Right ventricle myocardium inferior (tissue), 1 donor: ENCODE measurements around the gene ARHGEF2. TPM values are rescaled to one million over a fixed set of nuclear protein-coding genes. Genes with fewer than 3 reads are reported as not detected.

Source experiments
- ATAC-seq: fragments of 200-7000 bp; cut with Tn5 transposase; one replicate; pipeline ENCODE4 v1.9.1; 2020; ENCODE audit warnings: mild to moderate bottlenecking, moderate library complexity
- DNase-seq: peaks from one replicate; pipeline ENCODE4 v3.0.0; 2021; ENCODE audit errors: missing footprints
- intact Hi-C: fragments of 100-400 bp; cut with DNase I; formaldehyde crosslinking; loops from one replicate; pipeline ENCODE4 v1.11.0; 2022
- total RNA-seq: library from RNA; stranded (reverse); fragmentation: NEBNext Ultra II Directional; extraction: Animal tissue kit (Norgen Biotek cat#: 25700); gene quantifications from one replicate; pipeline ENCODE4 v1.2.1, GENCODE V29; 2021
- donor health status: DM: no; HTN: yes; CAD: no; lungs with severe emphysema.

The ARHGEF2 gene
- total RNA-seq, 1 donor from 2014 or later: 61.8 TPM

DNA sequence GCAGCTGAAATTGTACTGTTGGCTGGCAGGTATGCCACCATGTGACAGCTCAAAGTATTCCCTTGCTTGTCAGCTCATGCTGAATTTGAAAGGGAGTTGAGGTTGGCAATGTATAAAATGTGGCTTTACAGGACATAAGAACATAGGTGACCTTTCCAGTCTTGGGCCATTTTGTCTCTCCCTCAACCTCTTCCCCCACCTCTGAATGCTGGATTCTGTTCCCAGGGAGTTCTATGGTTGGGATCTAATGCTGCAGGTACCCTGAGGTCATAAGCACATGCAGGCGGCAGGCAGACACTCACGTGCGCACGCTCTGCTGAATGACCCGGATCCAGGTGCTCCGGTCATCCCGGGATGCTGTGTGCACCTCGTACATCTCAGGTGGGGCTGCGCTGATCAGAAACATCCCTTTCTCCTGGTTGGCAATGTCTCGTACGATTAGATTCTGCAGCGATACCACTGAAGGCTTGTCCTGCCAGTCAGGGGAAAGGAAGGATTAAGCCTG lies 20.9 kb downstream of the ARHGEF2 start:
- no peak for DNase-seq
- intact Hi-C loops: loop anchor here (5.0 kb wide), 1 partner anchor 35 kb away; no protein-coding TSS in a partner anchor
- no peak for ATAC-seq

DNA sequence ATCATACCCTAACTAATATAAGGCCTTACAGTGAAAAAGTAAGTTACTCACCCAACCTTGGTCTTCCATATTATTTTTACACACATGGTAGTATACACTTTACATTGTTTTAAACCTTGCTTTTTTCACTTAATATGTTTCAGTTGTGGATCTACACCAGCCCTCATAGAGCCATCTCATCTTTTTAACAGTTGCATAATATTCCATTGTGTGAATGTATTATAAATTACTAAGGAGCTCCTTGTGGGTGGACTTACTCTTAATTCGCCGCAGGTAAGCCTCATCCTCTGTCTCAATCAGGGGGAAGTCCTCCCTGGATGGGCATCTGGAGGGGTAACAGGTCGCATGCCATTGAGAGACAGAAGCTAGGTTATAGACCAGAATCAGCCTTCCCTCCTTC lies 23.7 kb downstream of the ARHGEF2 start:
- no peak for ATAC-seq
- intact Hi-C loops: loop anchor here (5.0 kb wide), 1 partner anchor 38 kb away; no protein-coding TSS in a partner anchor
- no peak for DNase-seq

DNA sequence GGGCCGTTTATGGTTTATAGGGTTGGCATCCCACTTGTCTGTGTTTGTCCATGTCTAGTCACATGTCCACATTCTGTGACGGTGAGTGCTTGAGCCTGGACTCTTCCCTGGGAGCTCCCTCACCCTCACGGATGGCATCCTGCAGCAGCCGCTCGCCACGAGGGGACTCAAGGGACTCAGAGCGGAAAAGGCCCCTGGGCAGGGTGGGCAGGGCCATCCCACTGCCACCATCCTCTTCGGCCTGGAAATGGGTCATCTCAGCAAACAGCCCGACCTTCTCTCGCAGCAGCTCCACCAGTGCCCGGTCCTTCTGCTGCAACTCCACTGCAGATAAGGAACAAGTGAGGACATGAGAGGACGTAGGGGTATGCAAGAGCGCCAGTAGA lies 25.8 kb downstream of the ARHGEF2 start:
- DNase-seq (no peak), ATAC-seq (no peak)
- intact Hi-C loops: no loop called here

DNA sequence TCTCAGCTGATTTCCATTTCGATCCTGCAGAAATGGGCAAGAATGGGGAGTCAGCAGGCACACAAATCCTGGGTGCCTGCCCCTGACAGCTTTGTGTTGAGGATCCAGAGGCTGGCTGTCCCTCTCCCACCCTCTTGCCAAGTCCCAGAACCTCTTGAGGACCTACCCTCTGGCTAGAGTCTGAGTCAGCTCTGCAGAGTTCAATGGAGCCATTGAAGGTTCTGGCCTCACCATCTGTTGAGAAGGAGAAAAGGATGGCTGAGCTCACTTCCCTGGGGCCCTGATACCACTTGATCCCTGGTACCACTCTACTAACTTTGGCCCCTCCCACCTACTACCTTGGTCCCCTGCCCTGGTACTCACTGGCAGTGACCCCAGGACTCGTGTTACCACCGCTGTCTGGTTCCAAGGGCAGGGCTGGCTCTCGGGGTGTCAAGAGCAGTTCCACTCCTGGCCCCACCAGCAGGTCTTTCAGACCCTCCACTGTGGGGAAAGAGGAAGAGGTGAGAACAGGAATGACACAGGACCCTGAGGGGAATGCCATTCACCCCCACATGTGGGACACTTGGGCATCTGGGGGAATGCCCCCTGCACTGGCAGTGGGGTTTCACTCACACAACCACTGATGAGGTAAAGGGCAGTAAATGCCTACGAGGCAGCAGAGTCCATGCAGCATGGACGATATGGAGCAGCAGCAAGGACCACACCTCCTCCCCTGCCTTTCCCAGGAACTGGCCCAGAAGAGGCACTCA lies 26.4 kb downstream of the ARHGEF2 start:
- intact Hi-C loops: no loop called here
- ATAC-seq (no peak), DNase-seq (no peak)

DNA sequence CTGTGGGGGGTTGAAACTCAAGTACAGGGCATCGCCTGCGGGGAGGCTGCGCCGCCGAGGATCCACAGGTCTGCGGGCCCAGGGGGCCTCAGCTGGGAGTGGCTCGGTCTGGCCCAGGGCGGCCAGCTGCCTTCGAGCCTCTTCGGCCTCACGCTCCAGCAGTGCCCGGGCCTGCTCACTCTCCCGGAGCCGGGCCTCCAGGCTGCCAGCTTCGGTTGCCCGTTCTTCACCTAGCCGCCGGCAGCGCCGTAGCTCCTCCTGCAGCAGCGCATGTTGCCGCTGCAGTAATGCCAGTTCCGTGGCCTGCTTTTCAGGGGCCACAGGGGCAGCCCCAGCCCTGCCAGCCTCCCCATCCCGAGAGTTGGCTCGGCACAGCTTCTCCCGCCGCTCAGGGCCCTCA lies 27.5 kb downstream of the ARHGEF2 start:
- DNase-seq (no peak), ATAC-seq (no peak)

DNA sequence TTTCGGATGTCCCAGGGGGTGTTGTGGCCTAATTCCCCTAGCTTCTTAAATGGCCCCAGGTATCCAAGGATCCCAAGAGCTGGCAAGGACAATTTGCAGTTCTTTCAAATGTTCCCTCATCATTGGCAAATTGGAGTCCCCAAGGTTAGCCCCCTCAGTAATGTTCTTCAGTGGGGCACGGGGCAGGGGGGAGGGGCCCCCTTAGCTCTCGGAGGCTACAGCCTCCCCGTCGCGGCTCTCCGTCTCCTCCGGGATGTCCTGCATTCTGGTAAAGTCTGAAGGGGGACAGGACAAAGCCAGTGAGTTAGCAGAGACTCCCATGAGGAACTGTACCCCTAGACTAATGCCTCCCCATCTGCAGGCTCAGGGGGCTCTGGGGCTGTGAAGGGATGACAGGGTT lies 30.6 kb downstream of the ARHGEF2 start:
- intact Hi-C loops: no loop called here

More for the DNA sequence above, 27.5 kb downstream of the ARHGEF2 start:
- intact Hi-C loops: no loop called here

DNA sequence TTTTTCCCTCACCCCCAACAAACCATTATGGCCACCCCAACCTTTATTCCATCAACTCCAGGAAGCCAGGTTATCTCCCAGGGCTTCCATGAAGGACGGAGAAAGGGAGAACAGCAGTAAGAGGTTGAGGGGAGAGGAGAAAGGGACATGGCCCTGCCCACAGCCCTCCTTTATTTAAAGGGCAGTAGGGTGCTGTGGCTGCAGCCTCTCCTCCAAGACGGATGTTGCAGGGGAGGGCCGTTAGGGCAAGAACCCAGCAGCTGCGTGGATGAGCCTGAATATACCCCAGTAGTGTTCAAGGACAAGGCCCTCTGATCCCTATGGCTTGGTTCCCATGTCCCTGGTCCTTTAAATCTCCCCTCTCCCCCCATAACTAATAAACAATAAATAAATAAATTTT lies 31.1 kb downstream of the ARHGEF2 start:
- ATAC-seq: no peak
- no peak for DNase-seq
- intact Hi-C loops: no loop called here

More for the DNA sequence above, 30.6 kb downstream of the ARHGEF2 start:
- DNase-seq: no peak
- no peak for ATAC-seq

DNA sequence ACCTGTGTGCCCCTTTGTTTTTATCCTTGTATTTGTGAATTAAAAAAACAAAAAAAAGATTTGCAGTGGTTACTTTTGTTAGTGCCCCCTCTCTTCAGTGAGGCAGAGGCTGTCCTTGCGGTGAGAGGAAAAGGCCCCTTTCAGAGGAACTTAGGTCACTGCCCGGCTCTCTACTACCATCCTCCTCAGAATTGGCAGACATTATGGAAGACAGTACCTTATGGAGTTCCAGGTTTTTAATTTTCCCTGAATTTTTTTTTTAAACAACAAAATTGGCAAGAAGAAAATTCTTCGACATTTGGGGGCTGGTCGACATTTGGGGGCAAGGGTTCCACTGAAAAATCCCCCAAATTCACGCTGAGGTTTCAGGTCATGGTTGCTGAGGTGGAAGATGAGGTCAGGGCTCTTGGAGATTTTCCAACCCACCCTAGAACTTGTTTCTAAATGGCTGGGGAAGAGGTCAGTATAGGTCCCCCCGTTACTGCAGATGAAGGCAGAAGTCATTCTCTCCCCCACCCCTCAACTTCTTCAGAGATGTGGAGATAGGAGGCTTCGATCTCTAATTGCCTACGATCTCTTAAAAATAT lies 31.6 kb downstream of the ARHGEF2 start:
- no peak for ATAC-seq
- intact Hi-C loops: no loop called here
- no peak for DNase-seq

DNA sequence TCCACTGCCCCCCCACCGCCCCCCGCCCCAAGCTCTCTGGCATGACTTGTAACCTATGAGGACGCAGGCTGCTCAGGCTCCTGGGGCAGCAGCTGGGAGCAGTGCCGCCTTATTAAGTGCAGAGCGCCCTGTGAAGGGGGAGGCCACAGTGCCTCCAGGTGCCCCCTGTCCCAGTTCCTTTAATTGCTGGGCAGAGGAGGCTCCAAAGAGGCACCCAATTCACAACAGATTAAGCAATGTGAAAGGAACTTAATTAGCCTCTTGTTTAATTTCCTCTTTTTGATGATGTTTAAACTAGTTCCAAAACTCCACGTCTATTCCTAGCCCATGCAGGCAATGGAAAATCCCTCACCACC lies 33.9 kb downstream of the ARHGEF2 start:
- DNase-seq (no peak), ATAC-seq (no peak)
- intact Hi-C loops: loop anchor here (5.0 kb wide), 1 partner anchor 33 kb away; the partner anchor contains the start of gene ARHGEF2

DNA sequence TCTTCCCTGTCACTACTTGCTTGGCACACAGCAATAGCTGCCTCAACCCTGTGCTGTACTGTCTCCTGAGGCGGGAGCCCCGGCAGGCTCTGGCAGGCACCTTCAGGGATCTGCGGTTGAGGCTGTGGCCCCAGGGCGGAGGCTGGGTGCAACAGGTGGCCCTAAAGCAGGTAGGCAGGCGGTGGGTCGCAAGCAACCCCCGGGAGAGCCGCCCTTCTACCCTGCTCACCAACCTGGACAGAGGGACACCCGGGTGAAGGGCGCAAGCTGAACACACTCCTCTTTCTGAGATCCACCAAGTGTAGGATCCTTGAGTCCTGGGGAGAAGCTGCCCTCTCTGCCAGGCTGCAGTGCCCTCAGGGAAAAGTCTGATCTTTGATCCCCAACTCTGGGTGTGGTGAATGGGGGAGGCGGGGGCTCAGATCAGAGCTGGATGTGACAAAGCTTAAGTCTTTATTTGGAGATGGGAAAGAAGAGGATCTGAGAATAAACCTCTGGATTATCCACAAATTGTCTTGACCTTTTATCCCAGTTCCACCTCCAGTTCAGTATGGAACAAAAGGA lies 35.7 kb downstream of the ARHGEF2 start:
- ATAC-seq (no peak), DNase-seq (no peak)
- intact Hi-C loops: loop anchor here (5.0 kb wide), 1 partner anchor 35 kb away; the partner anchor contains the start of gene ARHGEF2

DNA sequence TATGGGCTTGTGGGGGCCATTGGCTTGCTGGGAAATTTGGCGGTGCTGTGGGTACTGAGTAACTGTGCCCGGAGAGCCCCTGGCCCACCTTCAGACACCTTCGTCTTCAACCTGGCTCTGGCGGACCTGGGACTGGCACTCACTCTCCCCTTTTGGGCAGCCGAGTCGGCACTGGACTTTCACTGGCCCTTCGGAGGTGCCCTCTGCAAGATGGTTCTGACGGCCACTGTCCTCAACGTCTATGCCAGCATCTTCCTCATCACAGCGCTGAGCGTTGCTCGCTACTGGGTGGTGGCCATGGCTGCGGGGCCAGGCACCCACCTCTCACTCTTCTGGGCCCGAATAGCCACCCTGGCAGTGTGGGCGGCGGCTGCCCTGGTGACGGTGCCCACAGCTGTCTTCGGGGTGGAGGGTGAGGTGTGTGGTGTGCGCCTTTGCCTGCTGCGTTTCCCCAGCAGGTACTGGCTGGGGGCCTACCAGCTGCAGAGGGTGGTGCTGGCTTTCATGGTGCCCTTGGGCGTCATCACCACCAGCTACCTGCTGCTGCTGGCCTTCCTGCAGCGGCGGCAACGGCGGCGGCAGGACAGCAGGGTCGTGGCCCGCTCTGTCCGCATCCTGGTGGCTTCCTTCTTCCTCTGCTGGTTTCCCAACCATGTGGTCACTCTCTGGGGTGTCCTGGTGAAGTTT lies 36.4 kb downstream of the ARHGEF2 start:
- no peak for ATAC-seq
- intact Hi-C loops: loop anchor here (2.0 to 5.0 kb wide), 2 partner anchors 21 to 35 kb away; partner anchors contain the start of gene ARHGEF2

DNA sequence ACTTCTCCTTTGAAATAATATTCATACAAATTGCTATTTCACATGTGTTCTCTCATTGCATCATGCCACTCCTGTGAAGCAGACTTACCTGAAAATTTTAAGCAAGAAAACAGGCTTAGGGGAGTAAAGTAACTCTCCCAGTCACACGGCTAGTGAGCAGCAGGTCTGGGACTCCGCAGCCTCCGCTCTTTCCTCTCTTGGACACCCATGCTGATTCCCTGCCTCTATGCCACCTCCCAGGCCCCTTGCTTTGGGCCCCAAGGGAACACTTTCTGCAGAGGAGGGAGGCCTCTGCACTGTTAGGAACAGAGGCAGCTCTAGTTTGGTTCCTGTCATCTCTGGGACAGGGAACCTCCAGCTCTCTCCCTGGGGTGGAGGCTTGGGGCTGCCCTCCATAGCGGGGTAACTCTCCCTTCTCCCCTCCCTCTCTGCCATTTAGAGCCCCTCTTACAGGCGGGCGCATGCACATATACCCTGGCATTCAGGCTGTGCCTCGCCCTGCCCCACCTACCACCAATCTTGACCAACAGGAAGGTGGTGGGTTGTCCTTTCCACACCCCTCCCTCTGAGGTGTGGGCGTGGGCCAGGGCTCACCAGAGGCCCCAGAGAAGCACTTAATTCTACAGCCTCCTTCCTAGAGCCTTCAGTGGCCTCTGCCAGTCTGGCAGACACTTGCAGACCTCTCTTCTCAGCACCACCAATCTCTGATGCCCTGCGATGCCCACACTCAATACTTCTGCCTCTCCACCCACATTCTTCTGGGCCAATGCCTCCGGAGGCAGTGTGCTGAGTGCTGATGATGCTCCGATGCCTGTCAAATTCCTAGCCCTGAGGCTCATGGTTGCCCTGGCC lies 37.1 kb downstream of the ARHGEF2 start, which contains the start of gene RXFP4:
Gene RXFP4 (plus strand): TSS at position 646 of the 852 bp plus-strand sequence. CDS start 72 bp downstream, at position 718.
- intact Hi-C loops: loop anchor here (2.0 to 5.0 kb wide), 2 partner anchors 22 to 36 kb away; partner anchors contain the start of gene ARHGEF2

More for the DNA sequence above, 36.4 kb downstream of the ARHGEF2 start:
- DNase-seq: no peak

DNA sequence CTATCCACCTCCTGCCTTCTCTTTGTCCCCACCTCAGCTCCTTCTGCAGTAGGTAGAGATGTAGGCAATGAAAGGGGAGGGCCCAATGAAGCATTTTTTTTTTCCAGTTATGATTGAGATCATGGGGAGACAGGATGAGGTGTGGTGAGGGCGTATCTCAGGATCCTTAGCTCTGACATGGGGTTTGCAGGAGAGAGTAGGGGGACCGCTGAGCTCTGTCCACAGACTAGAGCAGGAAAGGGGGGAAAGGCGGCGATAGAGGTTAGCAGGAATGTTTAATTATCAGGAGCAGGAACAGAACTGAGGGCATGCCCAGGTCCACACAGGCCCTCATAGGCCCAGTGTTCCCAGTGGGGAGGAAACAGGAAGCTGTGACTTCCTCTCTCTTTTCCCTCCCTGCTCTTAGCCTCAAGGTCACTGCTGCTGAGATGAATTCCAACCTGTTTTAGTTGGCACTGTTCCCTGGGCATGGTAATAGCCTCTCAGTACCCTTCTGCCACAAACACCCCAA lies 37.8 kb downstream of the ARHGEF2 start:
- ATAC-seq (peak; percentile 68), DNase-seq (no peak)
- intact Hi-C loops: loop anchor here (2.0 to 5.0 kb wide), 2 partner anchors 22 to 37 kb away; partner anchors contain the start of gene ARHGEF2

More for the DNA sequence above, 37.1 kb downstream of the ARHGEF2 start, which contains the start of gene RXFP4:
- ATAC-seq (no peak), DNase-seq (no peak)

DNA sequence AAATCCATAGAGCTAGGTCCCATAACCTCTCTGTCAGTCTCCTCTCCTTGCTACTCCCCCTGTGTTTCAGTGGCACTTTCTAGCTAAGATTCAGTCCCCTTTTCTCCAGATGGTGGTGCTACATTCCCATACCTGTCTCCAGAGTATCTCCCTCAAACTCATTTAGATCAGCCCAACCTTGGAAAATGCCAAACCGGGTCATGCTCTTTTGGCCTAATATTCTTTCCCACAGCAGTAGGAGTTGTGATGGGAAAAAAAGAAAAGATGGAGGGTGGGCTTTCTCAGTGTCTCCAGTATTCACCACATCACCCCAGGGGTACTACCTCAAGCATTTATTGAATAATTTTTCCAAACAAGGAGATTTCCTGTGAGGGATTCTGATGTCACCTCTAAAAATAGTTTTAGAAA lies 40.1 kb downstream of the ARHGEF2 start:
- no peak for DNase-seq
- intact Hi-C loops: loop anchor here (1.0 kb wide), 1 partner anchor 51 kb away; no protein-coding TSS in a partner anchor

DNA sequence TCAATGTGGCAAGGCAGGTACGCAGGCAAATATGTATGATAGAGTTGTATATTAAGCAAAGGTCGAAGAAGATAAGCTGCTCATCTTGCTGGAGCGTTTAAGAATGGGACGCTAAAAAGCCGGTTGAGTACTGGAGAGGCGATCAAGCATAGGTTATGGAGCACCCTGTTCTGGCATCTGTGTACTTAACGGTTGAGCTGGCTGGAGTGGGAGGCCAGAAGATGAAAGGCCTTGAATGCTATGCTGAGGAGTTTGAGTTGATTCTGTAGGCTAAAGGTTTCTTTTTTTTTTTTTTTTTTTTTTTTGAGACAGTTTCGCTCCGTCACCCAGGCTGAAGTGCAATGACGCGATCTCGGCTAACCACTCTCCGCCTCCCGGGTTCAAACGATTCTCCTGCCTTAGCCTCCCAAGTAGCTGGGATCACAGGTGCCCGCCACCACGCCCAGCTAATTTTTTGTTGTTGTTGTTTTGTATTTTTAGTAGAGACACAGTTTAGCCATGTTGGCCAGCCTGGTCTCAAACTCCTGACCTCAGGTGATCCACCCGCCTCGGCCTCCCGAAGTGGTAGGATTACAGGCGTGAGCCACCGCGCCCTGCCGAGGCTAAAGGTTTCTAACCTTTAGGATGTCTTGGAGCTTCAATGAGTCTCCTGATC lies 43.3 kb downstream of the ARHGEF2 start:
- intact Hi-C loops: loop anchor here (5.0 kb wide), 1 partner anchor 117 kb away; the partner anchor contains the start of genes LAMTOR2 and UBQLN4
- ATAC-seq: no peak
- DNase-seq: no peak

More for the DNA sequence above, 40.1 kb downstream of the ARHGEF2 start:
- ATAC-seq: no peak

DNA sequence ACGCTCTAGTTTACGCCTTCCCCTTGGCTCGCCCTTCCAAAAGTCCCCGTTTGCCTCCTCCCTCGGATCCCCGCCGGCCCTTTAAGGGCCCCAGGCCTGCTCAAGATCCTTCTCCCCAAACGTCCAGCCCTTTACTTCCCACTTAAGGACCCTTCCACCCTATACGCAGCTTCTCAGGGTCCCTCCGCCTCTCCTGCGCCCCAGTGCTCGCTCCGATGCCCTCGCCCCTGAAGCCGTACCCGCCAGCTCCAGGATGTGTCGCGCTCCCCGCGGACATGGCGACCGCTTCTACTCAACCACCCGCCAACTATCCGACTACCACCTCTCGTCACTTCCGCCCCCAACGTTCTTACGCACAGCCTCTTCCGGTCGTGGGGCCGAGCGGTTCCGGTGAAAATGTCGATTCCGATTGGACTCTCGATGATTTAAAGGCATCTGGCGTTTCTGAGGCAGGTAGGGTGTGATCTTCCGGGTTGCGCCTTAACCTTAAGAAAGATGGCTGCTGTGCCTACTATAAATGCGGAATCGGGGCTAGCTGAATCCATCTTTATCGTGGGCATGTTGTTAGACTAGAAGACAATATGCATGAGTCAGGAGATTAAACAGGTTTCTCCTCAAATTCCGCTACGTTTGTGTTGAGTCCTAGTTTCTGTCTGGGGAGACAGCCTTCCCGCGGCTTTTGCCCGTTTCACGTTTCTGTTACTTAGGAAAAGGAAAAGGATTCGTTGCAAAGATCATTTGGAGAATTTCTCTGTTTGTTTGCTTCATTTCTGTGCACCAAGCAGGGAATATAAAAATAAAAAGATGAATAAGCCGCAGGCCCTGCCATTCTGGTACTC lies 44.0 kb downstream of the ARHGEF2 start, which contains the start of gene KHDC4:
Gene KHDC4 (minus strand): TSS at position 317 of the 839 bp plus-strand sequence. CDS start 40 bp downstream, at position 277.
- DNase-seq: peak; percentile 97
- ATAC-seq: peak; percentile 99
- intact Hi-C loops: loop anchor here (5.0 kb wide), 1 partner anchor 118 kb away; the partner anchor contains the start of genes LAMTOR2 and UBQLN4
